ENCODE results near the gene CAPS.

DNA sequence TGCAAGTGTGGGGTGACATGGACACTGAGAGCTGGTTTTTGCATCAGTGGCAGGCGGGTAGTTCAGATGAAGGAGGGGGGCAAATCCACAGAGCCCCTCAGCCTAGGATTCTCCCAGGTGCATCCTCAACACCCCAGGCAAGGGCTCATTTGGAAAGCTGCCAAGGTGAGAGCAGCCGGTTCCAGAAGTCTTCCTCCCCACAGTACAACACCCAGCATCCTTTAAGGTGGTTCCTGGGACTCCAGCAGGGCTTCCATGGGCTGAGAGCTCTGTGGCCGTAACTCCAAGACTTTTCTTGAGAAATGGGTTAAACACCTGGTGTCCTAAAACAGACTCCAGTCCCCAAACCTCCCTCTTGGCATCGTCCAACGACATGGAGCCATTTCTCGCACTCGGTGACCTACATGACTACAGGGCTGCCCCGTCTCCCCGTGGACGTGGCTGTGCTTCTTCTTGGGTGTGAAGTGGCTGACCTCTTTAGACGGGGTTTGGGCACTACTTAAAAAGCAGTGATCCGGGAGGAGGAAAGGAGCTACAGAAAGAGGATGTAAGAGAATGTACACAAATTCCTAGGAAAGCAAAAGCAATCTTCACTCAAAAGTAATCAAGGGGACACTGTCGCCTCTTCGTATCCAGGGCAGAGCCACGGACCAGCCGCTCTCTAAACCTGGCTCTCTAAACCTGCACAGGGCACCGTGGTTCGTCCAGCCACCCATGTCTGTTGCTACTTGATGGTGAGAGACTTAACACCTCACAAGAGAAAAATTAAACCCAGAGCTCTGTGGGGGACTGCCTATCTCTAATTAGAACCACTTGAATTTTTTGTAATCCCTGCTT is 38.4 kb downstream of the CAPS start:
- TF ChIP-seq SUZ12 (IDR thresholded peaks at IDR 0.05; ENCODE audit: extremely low read depth, insufficient read depth, insufficient read length) (no peak), ZNF274 (IDR thresholded peaks at IDR 0.05; ENCODE audit: low read depth, low read length) (no peak)

Measured in NT2/D1 (cell line).